ENCODE measurements around the gene SERPINB6.
A peak's percentile ranks its signal among the peaks of the same experiment; 100 is the strongest.
"Not testable (repeated sequence)": the region's sequence is repeated elsewhere in the genome, so short reads cannot be mapped to it uniquely, and the experiment has no call there.

The SERPINB6 gene

GRCh38 chr6:3007571-3007970, 36.2 kb upstream of the SERPINB6 start:
- TF ChIP-seq, protein P1, sequence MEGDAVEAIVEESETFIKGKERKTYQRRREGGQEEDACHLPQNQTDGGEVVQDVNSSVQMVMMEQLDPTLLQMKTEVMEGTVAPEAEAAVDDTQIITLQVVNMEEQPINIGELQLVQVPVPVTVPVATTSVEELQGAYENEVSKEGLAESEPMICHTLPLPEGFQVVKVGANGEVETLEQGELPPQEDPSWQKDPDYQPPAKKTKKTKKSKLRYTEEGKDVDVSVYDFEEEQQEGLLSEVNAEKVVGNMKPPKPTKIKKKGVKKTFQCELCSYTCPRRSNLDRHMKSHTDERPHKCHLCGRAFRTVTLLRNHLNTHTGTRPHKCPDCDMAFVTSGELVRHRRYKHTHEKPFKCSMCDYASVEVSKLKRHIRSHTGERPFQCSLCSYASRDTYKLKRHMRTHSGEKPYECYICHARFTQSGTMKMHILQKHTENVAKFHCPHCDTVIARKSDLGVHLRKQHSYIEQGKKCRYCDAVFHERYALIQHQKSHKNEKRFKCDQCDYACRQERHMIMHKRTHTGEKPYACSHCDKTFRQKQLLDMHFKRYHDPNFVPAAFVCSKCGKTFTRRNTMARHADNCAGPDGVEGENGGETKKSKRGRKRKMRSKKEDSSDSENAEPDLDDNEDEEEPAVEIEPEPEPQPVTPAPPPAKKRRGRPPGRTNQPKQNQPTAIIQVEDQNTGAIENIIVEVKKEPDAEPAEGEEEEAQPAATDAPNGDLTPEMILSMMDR (conservative IDR thresholded peaks at IDR 0.05; ENCODE audit: low read depth, low read length), result no peak
- no peak overlapping the region for H3K4me3 ChIP-seq (ENCODE audit: low read length)
- no peak for DNase-seq (ENCODE audit: low read depth)

DNA sequence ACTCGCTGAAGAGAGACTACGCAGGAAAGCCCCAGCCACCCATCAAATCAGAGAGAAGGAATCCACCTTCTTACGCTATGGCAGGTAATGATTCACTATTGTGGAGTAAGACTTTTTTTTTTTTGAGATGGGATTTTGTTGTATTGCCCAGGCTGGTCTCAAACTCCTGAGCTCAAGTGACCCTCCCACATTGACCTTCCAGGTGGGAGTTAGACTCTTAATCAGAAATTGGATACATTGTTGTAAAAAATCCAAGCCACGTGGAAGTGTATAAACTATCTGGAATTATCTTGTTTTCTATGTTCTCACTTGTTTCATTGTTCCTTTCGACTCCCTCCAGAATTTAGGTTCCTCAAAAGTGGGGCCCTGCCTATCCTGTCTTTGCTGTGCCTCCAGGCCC, 35.1 kb upstream of the SERPINB6 start:
- TF ChIP-seq, protein P1 (conservative IDR thresholded peaks at IDR 0.05; ENCODE audit: low read depth, low read length), result no peak
- DNase-seq (ENCODE audit: low read depth), result no peak

DNA sequence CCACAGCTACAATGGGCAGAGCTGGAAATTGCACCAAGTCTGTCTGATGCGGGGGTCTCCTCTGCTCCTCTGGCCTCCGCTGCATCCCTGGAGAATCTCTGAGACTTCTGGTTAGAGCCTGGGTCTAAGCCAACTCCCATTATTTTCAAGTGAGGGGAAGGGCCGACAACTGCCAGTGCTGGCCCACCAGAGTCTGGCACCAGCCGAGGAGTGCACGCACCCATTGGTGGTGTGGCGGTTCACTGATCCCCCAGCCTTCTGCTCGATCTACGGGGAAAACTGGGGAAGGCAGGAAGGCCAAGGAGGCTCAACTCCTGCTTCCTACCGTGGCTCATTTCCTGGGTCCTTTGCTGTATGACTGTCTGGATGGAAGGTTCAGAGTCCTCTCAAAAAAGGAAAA, 34.5 kb upstream of the SERPINB6 start:
- TF ChIP-seq, protein P1 (conservative IDR thresholded peaks at IDR 0.05; ENCODE audit: low read depth, low read length), result no peak
- no peak for DNase-seq (ENCODE audit: low read depth)
- H3K4me3 ChIP-seq (ENCODE audit: low read length), result no peak overlapping the region

More for the DNA sequence above, 35.1 kb upstream of the SERPINB6 start:
- no peak overlapping the region for H3K4me3 ChIP-seq (ENCODE audit: low read length)

GRCh38 chr6:3005077-3005476, 33.7 kb upstream of the SERPINB6 start:
- no peak overlapping the region for H3K4me3 ChIP-seq (ENCODE audit: low read length)
- DNase-seq (ENCODE audit: low read depth), result no peak
- TF ChIP-seq, protein P1 (conservative IDR thresholded peaks at IDR 0.05; ENCODE audit: low read depth, low read length), result no peak

- not testable (repeated sequence) for DNase-seq (ENCODE audit: low read depth); H3K4me3 ChIP-seq (ENCODE audit: low read length)
Observed at GRCh38 chr6:3003226-3003625, 31.9 kb upstream of the SERPINB6 start.

DNA sequence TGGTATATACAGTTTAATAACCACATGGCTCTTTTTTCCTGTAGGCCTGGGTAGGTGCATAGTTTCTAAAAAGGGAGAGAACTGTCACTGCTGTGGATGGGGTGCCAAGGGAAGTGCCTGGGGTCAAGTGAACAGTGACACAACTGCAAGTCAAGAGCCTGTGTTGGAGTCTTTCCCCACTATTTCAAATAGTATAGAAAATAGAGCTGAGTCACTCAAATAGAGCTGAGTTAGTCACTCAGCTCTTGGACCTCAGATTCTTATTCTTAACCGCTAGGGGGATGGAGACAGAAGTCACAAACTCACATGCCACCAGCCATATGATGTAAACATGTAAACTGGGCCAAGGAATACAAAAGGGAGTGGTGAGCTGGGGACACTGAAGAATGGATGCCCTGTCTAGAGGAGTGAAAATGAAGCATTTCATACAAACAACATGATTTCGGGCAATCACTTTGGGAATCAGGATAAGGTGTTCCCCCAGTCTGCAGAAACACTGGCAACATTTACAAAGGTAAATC, 30.5 kb upstream of the SERPINB6 start:
- H3K4me3 ChIP-seq (ENCODE audit: low read length), result no peak overlapping the region
- TF ChIP-seq, protein P1 (conservative IDR thresholded peaks at IDR 0.05; ENCODE audit: low read depth, low read length), result peak; percentile 65
- no peak for DNase-seq (ENCODE audit: low read depth)

DNA sequence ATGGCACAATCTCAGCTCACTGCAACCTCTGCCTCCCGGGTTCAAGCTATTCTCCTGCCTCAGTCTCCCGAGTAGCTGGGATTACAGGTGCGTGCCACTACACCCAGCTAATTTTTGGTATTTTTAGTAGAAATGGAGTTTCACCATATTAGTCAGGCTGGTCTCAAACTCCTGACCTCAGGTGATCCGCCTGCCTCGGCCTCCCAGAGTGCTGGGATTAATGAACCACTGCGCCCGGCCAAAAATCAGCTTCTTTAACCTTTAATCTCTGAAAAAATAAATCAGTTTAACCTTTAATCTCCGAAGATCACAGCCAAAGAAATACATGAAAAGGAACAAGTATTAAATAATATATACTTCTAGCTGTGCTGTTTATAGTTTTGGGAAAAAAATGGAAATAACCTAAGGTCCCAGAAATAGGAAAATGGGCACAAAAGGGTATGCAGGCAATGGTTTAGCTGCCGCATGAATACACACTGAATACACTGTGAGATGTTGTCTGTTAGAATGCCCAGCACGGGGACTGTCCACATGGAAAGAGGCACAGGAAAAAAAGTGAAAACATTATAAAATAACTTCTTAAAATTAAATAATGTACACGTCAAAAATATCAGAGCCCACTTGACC, 29.9 kb upstream of the SERPINB6 start:
- TF ChIP-seq, protein P1 (conservative IDR thresholded peaks at IDR 0.05; ENCODE audit: low read depth, low read length), result no peak
- DNase-seq (ENCODE audit: low read depth), result no peak

More for the DNA sequence above, 29.9 kb upstream of the SERPINB6 start:
- H3K4me3 ChIP-seq (ENCODE audit: low read length), result no peak overlapping the region
